Ovary (tissue), 3 donors: ENCODE measurements around the gene TRAPPC2.

ENCODE experiments used
- CTCF ChIP-seq, 3 donors: fragments of 450-650 bp in 2 of 3; fragments of 200-600 bp in 1 of 3; IDR thresholded peaks; one replicate each; pipeline versions ENCODE4 v1.5.1 to v1.8.0; 2016 to 2022; ENCODE audit warnings: antibody characterized with exemption in 3 of 3, mild to moderate bottlenecking in 1 of 3
- POLR2A ChIP-seq: fragments of 450-650 bp; IDR thresholded peaks from one replicate; pipeline ENCODE4 v1.6.1; 2017; ENCODE audit warnings: antibody characterized with exemption, mild to moderate bottlenecking, moderate library complexity
- donor health status: DM: no; HTN: no; CAD: no.

- TF ChIP-seq CTCF (IDR thresholded peaks at IDR 0.05) (no peak), POLR2A (no peak)
Observed at GRCh38 chrX:13703589-13703988, 30.8 kb downstream of the TRAPPC2 start.
